Fibroblast of pulmonary artery (primary cell): Measurements from ENCODE around the gene HEXD.

Experiments
- DNase-seq: peaks from one replicate; pipeline ENCODE4 v3.0.0-alpha.2; 2010; ENCODE audit warnings: low read depth
- H3K4me3 ChIP-seq: replicated peaks from 2 replicates; pipeline ENCODE4 v1.5.1; 2011; ENCODE audit warnings: low read depth, mild to moderate bottlenecking, control low read depth, low read length, moderate library complexity
- CTCF ChIP-seq: IDR thresholded peaks from 2 replicates; pipeline ENCODE4 v1.5.1; 2011; ENCODE audit warnings: mild to moderate bottlenecking, control low read depth, low read length, inconsistent platforms; ENCODE audit errors: missing control alignments

The HEXD gene

GRCh38 chr17:82384730-82385481 lies 33.2 kb upstream of the HEXD start:
- H3K4me3 ChIP-seq = no peak overlapping the region
- no peak for DNase-seq
- no peak for TF ChIP-seq CTCF

- TF ChIP-seq CTCF = no peak
- H3K4me3 ChIP-seq = no peak overlapping the region
- no peak for DNase-seq
Observed at GRCh38 chr17:82385559-82386254, 32.4 kb upstream of the HEXD start.

- no peak for DNase-seq
- no peak overlapping the region for H3K4me3 ChIP-seq
- TF ChIP-seq CTCF = no peak
Observed at GRCh38 chr17:82386255-82386831, 31.8 kb upstream of the HEXD start.

- H3K4me3 ChIP-seq = no peak overlapping the region
- DNase-seq = no peak
- no peak for TF ChIP-seq CTCF
Observed at GRCh38 chr17:82386881-82387704, 31.1 kb upstream of the HEXD start.

- no peak overlapping the region for H3K4me3 ChIP-seq
- TF ChIP-seq CTCF = no peak
- DNase-seq = no peak
Observed at GRCh38 chr17:82387705-82388106, 30.4 kb upstream of the HEXD start.

- TF ChIP-seq CTCF = no peak
- H3K4me3 ChIP-seq = no peak overlapping the region
- DNase-seq = no peak
Observed at GRCh38 chr17:82388223-82388921, 29.8 kb upstream of the HEXD start.
